Fibroblast of the aortic adventitia (primary cell): ENCODE results near the gene RSRC1. TPM values are rescaled to one million over a fixed set of nuclear protein-coding genes. Genes with fewer than 3 reads are reported as not detected.

Experiments
- DNase-seq: peaks from one replicate; pipeline ENCODE4 v3.0.0-alpha.2; 2010; ENCODE audit warnings: low read depth
- H3K4me3 ChIP-seq: 2 replicates; pipeline ENCODE4 v1.5.1; 2011; ENCODE audit warnings: low read depth, mild to moderate bottlenecking, control low read depth, low read length, moderate library complexity
- total RNA-seq: library from RNA; depleted of rRNA; stranded (reverse); fragments of >200 nt; gene quantifications from 2 replicates; pipeline ENCODE4 v1.2.3, GENCODE V29; 2012; ENCODE audit warnings: low replicate concordance
- TF ChIP-seq, protein P1 (sequence below): IDR thresholded peaks from 2 replicates; pipeline ENCODE4 v1.5.1; 2011; ENCODE audit warnings: mild to moderate bottlenecking, low read length, control low read depth, inconsistent platforms; ENCODE audit not compliant: insufficient read depth

The RSRC1 gene
- total RNA-seq, 1 donor: 45.8 TPM

DNA sequence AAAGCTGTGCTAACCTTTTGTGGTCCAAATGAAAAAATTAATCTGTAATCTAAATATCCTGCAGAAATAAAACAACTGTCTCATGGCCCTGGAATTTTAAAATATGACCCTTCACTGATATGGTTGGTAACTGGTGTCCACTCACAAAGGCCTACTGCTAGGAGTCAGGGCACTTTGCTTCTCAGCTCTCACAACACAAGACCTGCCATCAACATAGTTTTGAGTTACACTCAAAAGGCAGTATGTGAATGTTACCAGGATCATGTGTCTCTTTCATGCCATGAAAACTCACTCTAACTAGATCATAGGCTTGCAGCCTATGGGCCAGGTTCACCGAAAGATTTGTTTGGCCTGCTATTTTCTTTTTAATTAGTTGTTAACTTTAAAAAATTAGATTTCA is 451.1 kb downstream of the RSRC1 start:
- TF ChIP-seq, protein P1, sequence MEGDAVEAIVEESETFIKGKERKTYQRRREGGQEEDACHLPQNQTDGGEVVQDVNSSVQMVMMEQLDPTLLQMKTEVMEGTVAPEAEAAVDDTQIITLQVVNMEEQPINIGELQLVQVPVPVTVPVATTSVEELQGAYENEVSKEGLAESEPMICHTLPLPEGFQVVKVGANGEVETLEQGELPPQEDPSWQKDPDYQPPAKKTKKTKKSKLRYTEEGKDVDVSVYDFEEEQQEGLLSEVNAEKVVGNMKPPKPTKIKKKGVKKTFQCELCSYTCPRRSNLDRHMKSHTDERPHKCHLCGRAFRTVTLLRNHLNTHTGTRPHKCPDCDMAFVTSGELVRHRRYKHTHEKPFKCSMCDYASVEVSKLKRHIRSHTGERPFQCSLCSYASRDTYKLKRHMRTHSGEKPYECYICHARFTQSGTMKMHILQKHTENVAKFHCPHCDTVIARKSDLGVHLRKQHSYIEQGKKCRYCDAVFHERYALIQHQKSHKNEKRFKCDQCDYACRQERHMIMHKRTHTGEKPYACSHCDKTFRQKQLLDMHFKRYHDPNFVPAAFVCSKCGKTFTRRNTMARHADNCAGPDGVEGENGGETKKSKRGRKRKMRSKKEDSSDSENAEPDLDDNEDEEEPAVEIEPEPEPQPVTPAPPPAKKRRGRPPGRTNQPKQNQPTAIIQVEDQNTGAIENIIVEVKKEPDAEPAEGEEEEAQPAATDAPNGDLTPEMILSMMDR: no peak
- no peak for DNase-seq
- no peak overlapping the region for H3K4me3 ChIP-seq

DNA sequence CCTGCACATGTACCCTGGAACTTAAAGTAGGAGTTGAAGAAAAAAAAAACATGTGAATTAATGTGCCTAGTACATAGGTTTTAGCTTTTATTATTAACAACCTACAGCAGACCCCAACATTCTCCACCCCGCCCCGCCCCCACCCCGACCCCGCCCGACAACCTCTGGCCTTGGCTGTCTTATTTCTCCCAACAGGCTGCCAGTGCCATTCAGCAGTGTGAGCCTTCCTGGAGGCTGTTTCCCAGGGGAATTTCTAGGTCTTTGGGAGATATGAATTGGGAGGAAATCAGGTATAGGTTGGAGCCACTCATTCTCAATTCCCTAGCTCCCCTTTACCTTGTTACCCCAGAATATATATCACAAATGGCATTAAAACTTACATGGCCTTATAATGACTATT is 452.8 kb downstream of the RSRC1 start:
- no peak overlapping the region for H3K4me3 ChIP-seq
- TF ChIP-seq, protein P1: no peak
- DNase-seq: no peak

DNA sequence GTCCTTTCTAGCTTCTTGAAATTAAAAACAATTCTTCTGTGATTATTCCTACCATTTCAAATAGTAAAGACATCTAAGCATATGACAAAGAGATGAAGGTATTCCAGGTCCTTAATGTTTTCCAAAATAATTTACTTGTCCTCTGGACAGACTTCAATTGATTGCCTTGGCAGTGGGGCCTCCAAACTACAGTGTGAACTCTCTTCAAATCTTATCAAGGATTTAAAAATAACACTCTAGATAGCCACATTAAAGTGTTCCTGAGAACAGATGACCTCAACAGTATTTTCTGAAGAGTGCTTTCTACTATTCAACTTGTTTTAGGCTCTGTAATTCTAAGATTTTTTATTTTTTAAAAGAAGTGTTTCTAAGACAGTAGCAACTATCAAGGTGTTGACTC is 453.2 kb downstream of the RSRC1 start:
- no peak overlapping the region for H3K4me3 ChIP-seq
- TF ChIP-seq, protein P1: no peak
- no peak for DNase-seq

DNA sequence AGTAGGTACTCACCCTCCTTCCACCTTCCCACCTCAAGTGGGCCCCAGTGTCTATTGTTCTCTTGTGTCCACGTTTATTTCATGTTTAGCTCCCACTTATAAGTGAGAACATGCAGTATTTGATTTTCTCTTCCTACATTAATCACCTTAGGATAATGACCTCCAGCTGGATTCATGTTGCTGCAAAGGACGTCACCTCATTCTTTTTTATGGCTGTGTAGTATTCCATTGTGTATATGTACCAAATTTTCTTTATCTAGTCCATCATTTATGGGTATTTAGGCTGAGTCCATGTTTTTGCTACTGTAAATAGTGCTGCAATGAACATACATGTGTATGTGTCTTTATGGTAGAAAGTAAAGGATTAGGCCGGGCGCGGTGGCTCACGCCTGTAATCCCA is 455.2 kb downstream of the RSRC1 start:
- no peak for DNase-seq

DNA sequence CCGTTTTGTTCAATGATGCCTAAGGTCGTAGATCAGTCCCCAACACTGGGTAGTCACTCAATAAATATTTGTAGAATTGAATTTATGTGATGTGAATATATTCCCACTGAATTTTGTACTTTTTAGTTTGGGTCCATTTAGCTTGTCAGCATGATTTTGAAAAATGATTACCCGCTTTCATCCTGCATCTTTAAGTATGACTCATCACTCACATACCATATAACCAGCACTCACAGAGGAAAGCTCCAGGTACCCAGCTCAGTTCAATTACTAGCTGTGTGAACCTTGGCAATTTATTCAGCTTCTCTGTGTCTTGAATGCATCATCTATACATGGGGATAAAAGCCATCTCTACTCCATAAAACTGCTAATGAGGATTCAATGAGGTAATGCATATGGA is 458.9 kb downstream of the RSRC1 start:
- TF ChIP-seq, protein P1: no peak
- H3K4me3 ChIP-seq: no peak overlapping the region
- DNase-seq: no peak

More for the DNA sequence above, 455.2 kb downstream of the RSRC1 start:
- no peak overlapping the region for H3K4me3 ChIP-seq
- TF ChIP-seq, protein P1: no peak

DNA sequence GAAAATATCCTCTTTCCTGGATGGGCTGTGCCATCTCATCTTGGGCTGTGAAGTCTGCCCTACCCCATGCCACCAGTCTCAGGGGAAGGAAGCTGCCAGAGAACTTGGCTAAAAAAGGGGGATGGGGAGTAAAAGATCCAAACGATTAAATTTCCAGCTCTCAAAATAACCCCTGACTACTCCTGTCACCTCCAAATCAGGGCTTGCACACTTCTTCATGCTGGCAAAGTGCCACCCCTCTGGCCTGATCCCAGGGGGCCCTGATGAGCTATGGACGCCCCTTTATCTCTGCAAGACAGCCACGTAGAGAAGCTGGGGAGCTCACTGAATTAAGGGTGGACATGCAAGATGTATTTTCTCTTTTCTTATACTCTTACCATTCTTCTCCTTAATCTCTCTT is 459.9 kb downstream of the RSRC1 start:
- DNase-seq: no peak
- TF ChIP-seq, protein P1: no peak
- H3K4me3 ChIP-seq: no peak overlapping the region

DNA sequence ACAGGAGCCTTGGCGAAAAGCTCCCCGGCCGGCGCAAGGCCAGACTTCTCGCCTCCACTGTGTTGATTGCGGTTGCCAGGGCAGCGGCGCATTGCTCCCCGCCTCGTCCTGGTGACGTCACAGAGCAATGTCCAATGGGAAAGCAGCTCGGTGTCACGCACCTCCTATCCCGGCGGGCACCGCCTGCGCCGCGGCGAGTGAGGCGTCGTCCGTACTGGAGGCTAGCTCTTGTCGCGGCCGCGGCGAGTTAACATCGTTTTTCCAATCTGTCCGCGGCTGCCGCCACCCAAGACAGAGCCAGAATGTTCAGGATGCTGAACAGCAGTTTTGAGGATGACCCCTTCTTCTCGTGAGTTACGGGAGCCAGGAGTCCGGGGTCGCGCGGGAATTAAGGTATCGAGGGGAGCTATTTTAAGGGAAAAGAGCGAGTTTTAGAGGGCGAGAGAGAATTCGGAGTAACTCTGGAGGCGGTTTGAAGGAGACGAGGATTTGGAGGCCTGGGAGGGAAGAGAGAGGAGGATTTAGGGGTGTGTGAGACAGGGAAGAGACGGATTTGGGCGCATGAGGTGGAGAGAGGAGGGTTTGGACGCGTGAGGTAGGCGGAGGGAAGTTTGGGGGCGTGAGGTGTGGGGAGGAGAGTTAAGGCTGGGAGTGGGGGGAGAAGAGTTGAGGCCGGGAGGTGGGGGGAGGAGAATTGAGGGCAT is 461.3 kb downstream of the RSRC1 start, which contains the start of gene MLF1:
MLF1 (plus strand) TSS at position 196 of the 704 bp plus-strand sequence; CDS start at position 303, 107 bp downstream.
- TF ChIP-seq, protein P1: no peak

More for the DNA sequence above, 461.3 kb downstream of the RSRC1 start, which contains the start of gene MLF1:
- peak; percentile 93 for DNase-seq
- peak within 1 kb of the TSS; percentile 78 for H3K4me3 ChIP-seq
